HG03457 (cell line): ENCODE results near the gene CCDC85A.

Experiments
- ATAC-seq: cut with Tn5 transposase; IDR thresholded peaks from one replicate; pipeline ENCODE4 v1.9.1; 2021; ENCODE audit warnings: moderate number of reproducible peaks; ENCODE audit not compliant: unreplicated experiment

The CCDC85A gene

GRCh38 chr2:56192664-56193305, 9.0 kb downstream of the CCDC85A start:
- no peak for ATAC-seq

GRCh38 chr2:56195563-56195962, 11.8 kb downstream of the CCDC85A start:
- ATAC-seq, result no peak

- no peak for ATAC-seq
Observed at GRCh38 chr2:56197816-56198215, 14.0 kb downstream of the CCDC85A start.

GRCh38 chr2:56198936-56199335, 15.1 kb downstream of the CCDC85A start:
- ATAC-seq, result no peak

GRCh38 chr2:56199492-56199891, 15.7 kb downstream of the CCDC85A start:
- no peak for ATAC-seq

- no peak for ATAC-seq
Observed at GRCh38 chr2:56202381-56203121, 18.8 kb downstream of the CCDC85A start.

GRCh38 chr2:56204556-56204955, 20.8 kb downstream of the CCDC85A start:
- no peak for ATAC-seq

GRCh38 chr2:56206250-56206649, 22.5 kb downstream of the CCDC85A start:
- no peak for ATAC-seq

- ATAC-seq, result no peak
Observed at GRCh38 chr2:56207760-56208159, 24.0 kb downstream of the CCDC85A start.

- ATAC-seq, result no peak
Observed at GRCh38 chr2:56208380-56208779, 24.6 kb downstream of the CCDC85A start.

GRCh38 chr2:56209701-56210100, 25.9 kb downstream of the CCDC85A start:
- no peak for ATAC-seq

- ATAC-seq, result no peak
Observed at GRCh38 chr2:56210291-56210690, 26.5 kb downstream of the CCDC85A start.

- no peak for ATAC-seq
Observed at GRCh38 chr2:56211048-56211447, 27.3 kb downstream of the CCDC85A start.

GRCh38 chr2:56215911-56216310, 32.1 kb downstream of the CCDC85A start:
- no peak for ATAC-seq

- ATAC-seq, result no peak
Observed at GRCh38 chr2:56217106-56217505, 33.3 kb downstream of the CCDC85A start.

GRCh38 chr2:56222481-56222880, 38.7 kb downstream of the CCDC85A start:
- ATAC-seq, result no peak

- no peak for ATAC-seq
Observed at GRCh38 chr2:56224316-56224715, 40.5 kb downstream of the CCDC85A start.

- no peak for ATAC-seq
Observed at GRCh38 chr2:56227811-56228210, 44.0 kb downstream of the CCDC85A start.

GRCh38 chr2:56229397-56230060, 45.7 kb downstream of the CCDC85A start:
- ATAC-seq, result no peak

- no peak for ATAC-seq
Observed at GRCh38 chr2:56230156-56230555, 46.4 kb downstream of the CCDC85A start.

GRCh38 chr2:56231361-56231760, 47.6 kb downstream of the CCDC85A start:
- ATAC-seq, result no peak

GRCh38 chr2:56232912-56233311, 49.1 kb downstream of the CCDC85A start:
- no peak for ATAC-seq
